Heart left ventricle (tissue), 13 donors: ENCODE measurements around the gene IGFBP3.

Experiments used
- POLR2A ChIP-seq, 2 donors: fragments of 450-650 bp; IDR thresholded peaks; one replicate each; pipeline ENCODE4 v1.6.1; 2017; ENCODE audit warnings: antibody characterized with exemption in 2 of 2, mild to moderate bottlenecking in 2 of 2, moderate library complexity in 2 of 2
- TF ChIP-seq, protein P1 (sequence below), 12 donors: fragments of 200-600 bp; sonication (generic) in 4 of 12; IDR thresholded peaks; one replicate each; pipeline versions ENCODE4 v1.5.0 to v1.8.0; 2018 to 2022; ENCODE audit warnings: antibody characterized with exemption in 12 of 12, mild to moderate bottlenecking in 5 of 12
- donor health status: ischemic (EF 13 %, LVEDD 7.1; RV severe dilation, severe dysfunction).
- donor health status: DM: no; HTN: yes; CAD: no.
- donor health status: DM: no; HTN: no; CAD: no.
- donor health status: ischemic (EF 25% LVEDD 6.9; RV normal size, moderate dysfunction).
- donor health status: ischemic (EF 25% LVEDD 5.7; RV mildly dilated, moderate dysfunction).
- donor health status: ischemic (EF 35%, LVEDD 5.7; RV mildly dilated, moderate dysfunction).
- donor health status: nonischemic (EF 11% LVEDD 7.7; RV severe dilation, severe dysfunction).
- donor health status: DM: yes; HTN: yes; CAD: no.
- donor health status: PGD.
- donor health status: ischemic (EF 29% LVEDD 5.4; RV normal size, mild dysfunction).
- donor health status: nonischemic (EF 23%, LVEDD 6.1; RV moderate dilation, normal function).

- TF ChIP-seq, protein P1, sequence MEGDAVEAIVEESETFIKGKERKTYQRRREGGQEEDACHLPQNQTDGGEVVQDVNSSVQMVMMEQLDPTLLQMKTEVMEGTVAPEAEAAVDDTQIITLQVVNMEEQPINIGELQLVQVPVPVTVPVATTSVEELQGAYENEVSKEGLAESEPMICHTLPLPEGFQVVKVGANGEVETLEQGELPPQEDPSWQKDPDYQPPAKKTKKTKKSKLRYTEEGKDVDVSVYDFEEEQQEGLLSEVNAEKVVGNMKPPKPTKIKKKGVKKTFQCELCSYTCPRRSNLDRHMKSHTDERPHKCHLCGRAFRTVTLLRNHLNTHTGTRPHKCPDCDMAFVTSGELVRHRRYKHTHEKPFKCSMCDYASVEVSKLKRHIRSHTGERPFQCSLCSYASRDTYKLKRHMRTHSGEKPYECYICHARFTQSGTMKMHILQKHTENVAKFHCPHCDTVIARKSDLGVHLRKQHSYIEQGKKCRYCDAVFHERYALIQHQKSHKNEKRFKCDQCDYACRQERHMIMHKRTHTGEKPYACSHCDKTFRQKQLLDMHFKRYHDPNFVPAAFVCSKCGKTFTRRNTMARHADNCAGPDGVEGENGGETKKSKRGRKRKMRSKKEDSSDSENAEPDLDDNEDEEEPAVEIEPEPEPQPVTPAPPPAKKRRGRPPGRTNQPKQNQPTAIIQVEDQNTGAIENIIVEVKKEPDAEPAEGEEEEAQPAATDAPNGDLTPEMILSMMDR (IDR thresholded peaks at IDR 0.05) = no peak
- no peak for TF ChIP-seq POLR2A (IDR thresholded peaks at IDR 0.05)
These were observed 30.8 kb downstream of the IGFBP3 start for GRCh38 chr7:45890125-45890901.
